DMS53 treated with DMSO at 0.1 percent for 48 hours (cell line): ENCODE results near the gene GSAP.
"Not testable (repeated sequence)": the region's sequence is repeated elsewhere in the genome, so short reads cannot be mapped to it uniquely, and the experiment has no call there.

ENCODE experiments used
- DNase-seq: peaks from one replicate; lab custom pipeline; 2025; ENCODE audit not compliant: unreplicated experiment; lab: John Stamatoyannopoulos, UW

Gene GSAP

GRCh38 chr7:77293046-77293445 is 123.1 kb downstream of the GSAP start:
- no peak for DNase-seq

- DNase-seq: no peak
Measured at GRCh38 chr7:77290425-77290824, 125.7 kb downstream of the GSAP start.

GRCh38 chr7:77289387-77289786 is 126.8 kb downstream of the GSAP start:
- DNase-seq: no peak

DNA sequence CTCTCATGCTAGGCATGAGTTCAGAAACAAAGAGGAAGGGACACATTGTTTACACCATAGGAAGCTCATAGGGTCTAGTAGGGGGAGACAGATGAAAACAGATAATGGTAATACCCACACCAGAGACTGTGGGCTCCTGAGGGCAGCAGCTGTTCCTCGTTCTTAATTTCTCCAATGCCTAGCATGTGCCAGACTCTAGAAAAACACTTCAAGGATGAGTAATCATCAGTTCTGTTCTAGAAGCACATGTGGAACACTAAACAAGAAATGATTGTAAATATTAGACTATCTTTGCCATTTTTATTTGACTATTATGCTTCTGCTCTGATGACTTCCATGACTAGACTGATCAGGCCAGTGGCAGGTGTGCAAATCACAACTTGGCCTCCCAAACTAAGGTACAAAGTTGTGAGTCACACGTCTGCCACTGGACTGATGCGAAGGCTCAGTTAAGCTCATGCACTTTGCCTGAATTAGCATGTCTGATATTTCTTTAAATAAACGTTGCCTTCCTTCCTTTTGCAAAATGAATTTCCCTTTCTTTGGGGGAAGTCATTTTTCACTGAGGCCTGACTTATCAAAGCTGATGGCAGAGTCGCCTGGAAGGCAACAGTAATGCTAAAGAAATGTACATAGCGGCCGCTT is 127.4 kb downstream of the GSAP start:
- DNase-seq: no peak

GRCh38 chr7:77284616-77285015 is 131.5 kb downstream of the GSAP start:
- no peak for DNase-seq

DNA sequence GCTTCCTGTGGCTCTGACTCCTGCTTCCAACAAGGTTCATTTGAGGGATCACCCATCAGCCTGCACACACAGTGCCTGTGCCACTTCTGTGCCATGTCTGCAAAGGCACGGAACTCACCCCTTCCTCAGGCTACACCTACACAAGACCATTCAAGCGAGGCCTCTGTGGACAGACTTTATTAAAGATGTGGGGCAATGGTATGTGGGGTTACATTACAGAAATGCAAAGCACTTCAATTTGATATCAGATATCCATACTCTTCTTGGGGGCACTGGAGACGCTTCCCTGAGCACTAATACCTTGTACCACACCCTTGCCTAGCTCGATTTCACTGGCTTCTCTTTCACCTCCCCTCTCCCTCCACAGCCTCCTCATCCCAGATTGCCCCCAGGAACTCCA is 132.1 kb downstream of the GSAP start:
- no peak for DNase-seq

DNA sequence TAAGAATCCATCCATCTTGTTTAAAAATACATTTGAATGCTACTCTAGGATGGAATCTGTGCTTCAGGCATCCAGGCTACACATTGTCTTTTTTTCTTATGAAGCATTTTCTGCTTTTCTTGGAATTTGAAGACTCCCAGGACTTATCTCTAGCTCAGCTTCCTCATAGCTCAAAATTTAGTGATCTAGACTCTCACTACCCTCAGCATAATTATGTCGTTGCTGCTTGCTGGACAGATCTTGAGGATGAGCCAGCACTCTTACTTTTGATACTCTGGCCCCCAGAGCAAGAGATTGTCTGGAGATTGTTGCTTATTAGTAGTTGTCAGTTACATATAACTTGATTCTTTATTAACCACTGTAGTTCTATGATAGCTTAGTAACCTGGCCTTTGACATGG is 133.3 kb downstream of the GSAP start:
- DNase-seq: no peak

GRCh38 chr7:77281780-77282478 is 134.2 kb downstream of the GSAP start:
- DNase-seq: no peak

- no peak for DNase-seq
Measured at GRCh38 chr7:77276120-77276519, 140.0 kb downstream of the GSAP start.

GRCh38 chr7:77275663-77276062 is 140.5 kb downstream of the GSAP start:
- DNase-seq: not testable (repeated sequence)

GRCh38 chr7:77271766-77272165 is 144.4 kb downstream of the GSAP start:
- DNase-seq: no peak

DNA sequence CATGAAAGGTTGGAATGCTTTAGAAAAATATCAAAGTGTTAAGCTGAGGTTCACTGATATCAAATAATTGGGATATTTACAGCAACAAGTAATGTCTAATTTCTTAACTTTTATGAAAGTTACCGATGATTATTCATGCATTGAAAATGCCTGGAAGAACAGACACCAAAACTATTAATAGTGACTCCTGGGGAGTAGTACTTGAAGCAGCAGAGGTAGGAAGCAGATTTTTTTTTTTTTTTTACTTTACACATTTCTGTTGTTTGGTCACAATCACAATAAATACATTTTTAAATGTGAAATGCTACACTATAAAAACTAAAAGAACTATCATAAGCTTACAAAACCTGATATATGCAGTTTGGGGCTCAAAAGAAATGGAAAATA is 146.1 kb downstream of the GSAP start:
- DNase-seq: no peak

DNA sequence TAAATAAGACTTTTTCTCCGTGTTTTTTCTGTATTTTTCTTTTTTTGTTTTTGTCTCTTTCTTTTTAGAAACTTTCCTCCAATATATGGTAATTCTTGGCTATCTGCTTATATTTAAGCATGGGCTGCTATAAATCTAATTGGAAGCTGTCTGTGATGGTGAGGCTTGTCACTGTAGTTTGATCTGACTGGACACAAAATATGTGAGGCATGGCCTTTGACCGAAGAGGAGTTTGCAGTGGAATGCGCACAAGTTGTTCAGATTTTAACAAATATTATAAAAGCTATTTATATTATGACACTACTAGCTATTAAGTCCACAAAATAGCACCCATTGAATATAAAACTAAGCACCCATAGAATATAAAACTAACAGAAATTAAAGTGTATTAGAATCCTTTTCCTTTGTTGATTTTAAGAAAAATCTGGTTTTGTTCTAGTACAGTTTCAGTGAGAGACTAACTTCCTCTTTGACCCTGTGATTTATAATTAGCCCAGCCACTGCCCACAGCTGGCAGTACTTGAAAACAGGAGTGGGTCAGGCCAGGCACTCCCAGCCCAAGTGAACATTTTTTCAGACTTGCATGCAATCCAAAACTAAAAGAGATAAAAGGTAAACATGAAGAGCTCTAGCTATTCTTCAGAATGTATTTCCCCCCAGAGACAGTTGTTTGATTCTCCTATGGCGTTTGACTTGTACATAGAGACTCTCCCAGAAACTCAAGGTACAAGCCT is 146.6 kb downstream of the GSAP start:
- no peak for DNase-seq

- DNase-seq: no peak
Measured at GRCh38 chr7:77266291-77266794, 149.8 kb downstream of the GSAP start.

GRCh38 chr7:77265666-77266065 is 150.5 kb downstream of the GSAP start:
- DNase-seq: no peak

DNA sequence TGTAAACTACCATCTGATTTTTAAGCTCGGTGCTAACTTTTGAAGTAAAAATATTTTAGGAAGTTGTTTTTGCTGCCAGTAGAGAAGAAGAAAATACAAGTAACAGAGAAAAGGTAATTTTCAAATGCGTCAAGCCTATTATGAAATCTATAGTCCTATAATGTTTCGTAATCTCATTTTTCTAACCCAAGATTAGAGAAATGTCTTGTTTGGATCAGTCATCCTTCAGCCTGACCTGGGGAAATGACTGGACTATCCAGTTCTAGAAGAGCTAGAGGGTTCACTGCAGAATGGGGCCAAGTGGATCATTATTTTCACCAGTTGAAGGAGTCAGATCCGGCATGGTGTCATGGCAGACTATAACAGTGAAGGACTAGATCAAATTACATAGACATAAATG is 153.8 kb downstream of the GSAP start:
- no peak for DNase-seq
